Neural progenitor cell (in vitro differentiated cells): ENCODE data around the gene ROR2. TPM values are rescaled to one million over a fixed set of nuclear protein-coding genes. Genes with fewer than 3 reads are reported as not detected.

Source experiments
- DNase-seq: peaks from one replicate; pipeline ENCODE4 v3.0.0-alpha.2; 2016; ENCODE audit warnings: low spot score
- H2AFZ ChIP-seq: fragments of 200-600 bp; sonication (generic); replicated peaks from 2 replicates; pipeline ENCODE4 v1.6.1; 2016; ENCODE audit warnings: antibody characterized with exemption
- H3F3A ChIP-seq: fragments of 200-600 bp; sonication (generic); 2 replicates; pipeline ENCODE4 v1.6.1; 2016; ENCODE audit warnings: antibody characterized with exemption, low read depth
- H3K27ac ChIP-seq: fragments of 200-600 bp; sonication (generic); 2 replicates; pipeline ENCODE4 v1.5.1; 2016; ENCODE audit warnings: mild to moderate bottlenecking
- H3K27me3 ChIP-seq: fragments of 200-600 bp; sonication (generic); 2 replicates; pipeline ENCODE4 v1.6.1; 2016; ENCODE audit warnings: mild to moderate bottlenecking, moderate library complexity
- H3K36me3 ChIP-seq: fragments of 200-600 bp; sonication (generic); 2 replicates; pipeline ENCODE4 v1.5.1; 2016
- H3K4me1 ChIP-seq: fragments of 200-600 bp; sonication (generic); 2 replicates; pipeline ENCODE4 v1.6.1; 2016; ENCODE audit warnings: mixed run types
- H3K4me2 ChIP-seq: fragments of 200-600 bp; sonication (generic); 2 replicates; pipeline ENCODE4 v1.6.1; 2016
- H3K4me3 ChIP-seq: fragments of 200-600 bp; sonication (generic); 2 replicates; pipeline ENCODE4 v1.5.1; 2016
- H3K79me2 ChIP-seq: fragments of 200-600 bp; sonication (generic); 2 replicates; pipeline ENCODE4 v1.6.1; 2016; ENCODE audit warnings: low read depth
- H3K9ac ChIP-seq: fragments of 200-600 bp; sonication (generic); 2 replicates; pipeline ENCODE4 v1.6.1; 2016
- H3K9me3 ChIP-seq: fragments of 200-600 bp; sonication (generic); 2 replicates; pipeline ENCODE4 v1.5.1; 2016; ENCODE audit warnings: low read depth
- H4K20me1 ChIP-seq: fragments of 200-600 bp; sonication (generic); 2 replicates; pipeline ENCODE4 v1.6.1; 2016; ENCODE audit warnings: low read depth
- H3K27ac Mint-ChIP-seq: 3 replicates; pipeline ENCODE4 v1.8.0; 2021; ENCODE audit warnings: mixed read lengths
- H3K27me3 Mint-ChIP-seq: 2 replicates; pipeline ENCODE4 v1.8.0; 2022; ENCODE audit warnings: low read depth, mild to moderate bottlenecking, inconsistent platforms, moderate library complexity, mixed read lengths; ENCODE audit not compliant: insufficient read depth
- H3K36me3 Mint-ChIP-seq: 3 replicates; pipeline ENCODE4 v1.8.0; 2021; ENCODE audit warnings: mixed read lengths
- H3K4me1 Mint-ChIP-seq: 3 replicates; pipeline ENCODE4 v1.8.0; 2021; ENCODE audit warnings: mixed read lengths
- H3K4me3 Mint-ChIP-seq: 3 replicates; pipeline ENCODE4 v1.8.0; 2021; ENCODE audit warnings: mild to moderate bottlenecking, moderate library complexity, mixed read lengths
- H3K9me3 Mint-ChIP-seq: 3 replicates; pipeline ENCODE4 v1.8.0; 2020; ENCODE audit warnings: mixed read lengths
- CTCF ChIP-seq: fragments of 200-600 bp; sonication (generic); IDR thresholded peaks from 2 replicates; pipeline ENCODE4 v1.5.1; 2017; ENCODE audit warnings: antibody characterized with exemption, mild to moderate bottlenecking
- EZH2 ChIP-seq: fragments of 200-600 bp; sonication (generic); IDR thresholded peaks from 2 replicates; pipeline ENCODE4 v1.6.1; 2017; ENCODE audit warnings: antibody characterized with exemption, mild to moderate bottlenecking, moderate library complexity
- EZH2phosphoT487 ChIP-seq: fragments of 200-600 bp; sonication (generic); IDR thresholded peaks from 2 replicates; pipeline ENCODE4 v1.6.1; 2017; ENCODE audit warnings: antibody characterized with exemption
- total RNA-seq: library from RNA; depleted of rRNA; stranded (reverse); fragments of >200 nt; gene quantifications from 2 replicates; pipeline ENCODE4 v1.2.3, GENCODE V29; 2015; ENCODE audit warnings: low replicate concordance

ROR2 gene
- total RNA-seq, 1 donor from 2014 or later: 20.1 TPM

- H3K9me3 Mint-ChIP-seq: peaks cover 29% of the 10 kb centered on the region
- H3K27me3 ChIP-seq: no peaks in the 10 kb centered on the region
- no peak overlapping the region for H3K9ac ChIP-seq
- no peak overlapping the region for H3K4me3 Mint-ChIP-seq
- H3K4me1 ChIP-seq: no peaks in the 10 kb centered on the region
- no peak for TF ChIP-seq EZH2
- no peaks in the 10 kb centered on the region for H3K36me3 ChIP-seq
- H4K20me1 ChIP-seq: no peaks in the 10 kb centered on the region
- H3K27ac Mint-ChIP-seq: no peak overlapping the region
- H3K4me2 ChIP-seq: no peak overlapping the region
- H3K36me3 Mint-ChIP-seq: peaks cover 33% of the 10 kb centered on the region
- H3K27ac ChIP-seq: no peak overlapping the region
- no peaks in the 10 kb centered on the region for H3F3A ChIP-seq
- peaks cover 8% of the 10 kb centered on the region for H3K79me2 ChIP-seq
- no peaks in the 10 kb centered on the region for H3K9me3 ChIP-seq
- H2AFZ ChIP-seq: no peak overlapping the region
- no peak for DNase-seq
- H3K27me3 Mint-ChIP-seq: peaks cover 2% of the 10 kb centered on the region
- no peaks in the 10 kb centered on the region for H3K4me1 Mint-ChIP-seq
- H3K4me3 ChIP-seq: no peak overlapping the region
Measured at GRCh38 chr9:91764661-91765060, 185.4 kb downstream of the ROR2 start.

GRCh38 chr9:91761362-91761761 lies 188.7 kb downstream of the ROR2 start:
- Histone ChIP-seq H3K27me3 (no peaks in the 10 kb centered on the region), H3K9me3 (no peaks in the 10 kb centered on the region), H3K79me2 (peaks cover 16% of the 10 kb centered on the region), H3K9ac (no peak overlapping the region), H3K27ac (no peak overlapping the region), H3K36me3 (no peaks in the 10 kb centered on the region), H3K4me3 (no peak overlapping the region), H4K20me1 (no peaks in the 10 kb centered on the region), H3F3A (no peaks in the 10 kb centered on the region), H3K4me2 (no peak overlapping the region), H3K4me1 (no peaks in the 10 kb centered on the region), H2AFZ (no peak overlapping the region)
- Mint-ChIP-seq H3K9me3 (peaks cover 25% of the 10 kb centered on the region), H3K36me3 (peaks cover 21% of the 10 kb centered on the region), H3K4me1 (peaks cover 5% of the 10 kb centered on the region), H3K27me3 (peaks cover 10% of the 10 kb centered on the region), H3K4me3 (no peak overlapping the region), H3K27ac (no peak overlapping the region)
- no peak for TF ChIP-seq CTCF
- TF ChIP-seq EZH2phosphoT487: no peak
- TF ChIP-seq EZH2: no peak
- no peak for DNase-seq

GRCh38 chr9:91760906-91761305 lies 189.1 kb downstream of the ROR2 start:
- Histone ChIP-seq H3K9me3 (no peaks in the 10 kb centered on the region), H3K36me3 (no peaks in the 10 kb centered on the region), H3K4me1 (no peaks in the 10 kb centered on the region)

More at GRCh38 chr9:91760906-91761305, 189.1 kb downstream of the ROR2 start:
- Histone ChIP-seq H3K79me2 (peaks cover 16% of the 10 kb centered on the region), H3K27ac (no peak overlapping the region), H3K4me2 (no peak overlapping the region), H2AFZ (no peak overlapping the region), H4K20me1 (no peaks in the 10 kb centered on the region), H3F3A (no peaks in the 10 kb centered on the region), H3K27me3 (no peaks in the 10 kb centered on the region), H3K9ac (no peak overlapping the region), H3K4me3 (no peak overlapping the region)
- Mint-ChIP-seq H3K27ac (no peak overlapping the region), H3K4me3 (no peak overlapping the region), H3K9me3 (peaks cover 21% of the 10 kb centered on the region), H3K36me3 (peaks cover 21% of the 10 kb centered on the region), H3K4me1 (peaks cover 5% of the 10 kb centered on the region), H3K27me3 (peaks cover 10% of the 10 kb centered on the region)
- TF ChIP-seq EZH2phosphoT487 (no peak), CTCF (no peak), EZH2 (no peak)
- no peak for DNase-seq
